NCI-H1048 (cell line): ENCODE measurements around the gene ALX4.

Source experiments
- DNase-seq: peaks from one replicate; lab custom pipeline; 2025; lab: John Stamatoyannopoulos, UW

Gene ALX4

GRCh38 chr11:44267750-44268613 lies 42.0 kb downstream of the ALX4 start:
- DNase-seq = no peak

- DNase-seq = no peak
These were observed 42.8 kb downstream of the ALX4 start for GRCh38 chr11:44267006-44267749.

GRCh38 chr11:44266056-44266780 lies 43.7 kb downstream of the ALX4 start:
- DNase-seq = no peak

- DNase-seq = no peak
These were observed 45.2 kb downstream of the ALX4 start for GRCh38 chr11:44264761-44265160.

- DNase-seq = no peak
These were observed 45.5 kb downstream of the ALX4 start for GRCh38 chr11:44264438-44264749.

GRCh38 chr11:44263738-44264437 lies 46.1 kb downstream of the ALX4 start:
- DNase-seq = no peak

GRCh38 chr11:44261800-44262591 lies 47.9 kb downstream of the ALX4 start:
- no peak for DNase-seq

- no peak for DNase-seq
These were observed 49.9 kb downstream of the ALX4 start for GRCh38 chr11:44260081-44260480.

- DNase-seq = no peak
These were observed 51.0 kb downstream of the ALX4 start for GRCh38 chr11:44258839-44259420.

GRCh38 chr11:44258190-44258489 lies 51.8 kb downstream of the ALX4 start:
- DNase-seq = no peak

- DNase-seq = no peak
These were observed 52.4 kb downstream of the ALX4 start for GRCh38 chr11:44257338-44258189.

GRCh38 chr11:44256673-44257291 lies 53.2 kb downstream of the ALX4 start:
- DNase-seq = no peak

GRCh38 chr11:44255406-44256071 lies 54.4 kb downstream of the ALX4 start:
- no peak for DNase-seq

- no peak for DNase-seq
These were observed 56.8 kb downstream of the ALX4 start for GRCh38 chr11:44252999-44253602.

- no peak for DNase-seq
These were observed 59.5 kb downstream of the ALX4 start for GRCh38 chr11:44250421-44250820.

GRCh38 chr11:44248109-44248508 lies 61.8 kb downstream of the ALX4 start:
- no peak for DNase-seq

- no peak for DNase-seq
These were observed 62.4 kb downstream of the ALX4 start for GRCh38 chr11:44247508-44247907.

GRCh38 chr11:44246726-44247125 lies 63.2 kb downstream of the ALX4 start:
- DNase-seq = no peak
